H9 (cell line): ENCODE data around the gene PI4KB. TPM values are rescaled to one million over a fixed set of nuclear protein-coding genes. Genes with fewer than 3 reads are reported as not detected.

Experiments used
- DNase-seq: peaks from one replicate; pipeline ENCODE4 v3.0.0-alpha.2; 2017
- H2AFZ ChIP-seq: one replicate; pipeline ENCODE4 v1.6.1; 2013; ENCODE audit warnings: mild to moderate bottlenecking, low read length, control low read depth, moderate library complexity
- H2AK5ac ChIP-seq: 2 replicates; pipeline ENCODE4 v1.6.1; 2013; ENCODE audit warnings: low read length, control low read depth, mixed read lengths; ENCODE audit not compliant: insufficient read length
- H2BK120ac ChIP-seq: one replicate; pipeline ENCODE4 v1.6.1; 2013; ENCODE audit warnings: low read depth, mild to moderate bottlenecking, low read length, control low read depth, inconsistent platforms; ENCODE audit not compliant: poor library complexity, severe bottlenecking
- H2BK12ac ChIP-seq: 2 replicates; pipeline ENCODE4 v1.6.1; 2013; ENCODE audit warnings: low read length, control low read depth, mixed read lengths, low read depth; ENCODE audit not compliant: insufficient read length
- H2BK15ac ChIP-seq: 2 replicates; pipeline ENCODE4 v1.6.1; 2013; ENCODE audit warnings: low read depth, low read length, control low read depth
- H2BK20ac ChIP-seq: one replicate; pipeline ENCODE4 v1.6.1; 2013; ENCODE audit warnings: low read depth, mild to moderate bottlenecking, low read length, control low read depth, inconsistent platforms; ENCODE audit not compliant: poor library complexity, severe bottlenecking
- H2BK5ac ChIP-seq: 2 replicates; pipeline ENCODE4 v1.6.1; 2013; ENCODE audit warnings: low read length, control low read depth, mixed read lengths; ENCODE audit not compliant: insufficient read length
- H3K14ac ChIP-seq: 2 replicates; pipeline ENCODE4 v1.6.1; 2013; ENCODE audit warnings: low read length, control low read depth; ENCODE audit not compliant: insufficient read depth
- H3K18ac ChIP-seq: 2 replicates; pipeline ENCODE4 v1.6.1; 2013; ENCODE audit warnings: low read depth, mild to moderate bottlenecking, mixed read lengths, low read length, control low read depth; ENCODE audit not compliant: insufficient read length
- H3K23ac ChIP-seq: 2 replicates; pipeline ENCODE4 v1.6.1; 2013; ENCODE audit warnings: low read length, control low read depth, mixed read lengths, low read depth; ENCODE audit not compliant: insufficient read length
- H3K23me2 ChIP-seq: 2 replicates; pipeline ENCODE4 v1.6.1; 2013; ENCODE audit warnings: low read depth, mild to moderate bottlenecking, mixed read lengths, low read length, control low read depth; ENCODE audit not compliant: insufficient read length, poor library complexity, severe bottlenecking
- H3K27ac ChIP-seq: 2 replicates; pipeline ENCODE4 v1.5.1; 2013; ENCODE audit warnings: low read length, control low read depth, mixed read lengths, low read depth; ENCODE audit not compliant: insufficient read length
- H3K27me3 ChIP-seq: 2 replicates; pipeline ENCODE4 v1.6.1; 2013; ENCODE audit warnings: low read length, control low read depth, inconsistent platforms; ENCODE audit not compliant: insufficient read depth
- H3K4ac ChIP-seq: 2 replicates; pipeline ENCODE4 v1.6.1; 2013; ENCODE audit warnings: low read depth, mild to moderate bottlenecking, control low read depth, inconsistent platforms, low read length, moderate library complexity
- H3K4me1 ChIP-seq: 2 replicates; pipeline ENCODE4 v1.6.1; 2013; ENCODE audit warnings: low read length, control low read depth, inconsistent platforms; ENCODE audit not compliant: insufficient read depth
- H3K4me2 ChIP-seq: 2 replicates; pipeline ENCODE4 v1.6.1; 2013; ENCODE audit warnings: low read length, control low read depth, mixed read lengths; ENCODE audit not compliant: insufficient read length, insufficient read depth
- H3K56ac ChIP-seq: 2 replicates; pipeline ENCODE4 v1.6.1; 2013; ENCODE audit warnings: low read depth, mild to moderate bottlenecking, mixed read lengths, low read length, control low read depth; ENCODE audit not compliant: insufficient read length
- H3K79me1 ChIP-seq: 2 replicates; pipeline ENCODE4 v1.6.1; 2013; ENCODE audit warnings: low read depth, mild to moderate bottlenecking, moderate library complexity, low read length, control low read depth, inconsistent platforms; ENCODE audit not compliant: insufficient read depth, poor library complexity, severe bottlenecking
- H3K79me2 ChIP-seq: 2 replicates; pipeline ENCODE4 v1.6.1; 2013; ENCODE audit warnings: low read length, control low read depth, inconsistent platforms; ENCODE audit not compliant: insufficient read depth
- H3K9ac ChIP-seq: 2 replicates; pipeline ENCODE4 v1.6.1; 2013; ENCODE audit warnings: low read length, control low read depth, mixed read lengths; ENCODE audit not compliant: insufficient read length; ENCODE audit errors: extremely low read depth
- H3K9me3 ChIP-seq: one replicate; pipeline ENCODE4 v1.6.1; 2013; ENCODE audit warnings: low read depth, low read length, inconsistent platforms; ENCODE audit not compliant: control insufficient read depth
- H3T11ph ChIP-seq: one replicate; pipeline ENCODE4 v1.6.1; 2013; ENCODE audit warnings: mild to moderate bottlenecking, low read length, control low read depth, inconsistent platforms
- H4K20me1 ChIP-seq: one replicate; pipeline ENCODE4 v1.6.1; 2013; ENCODE audit not compliant: control insufficient read depth, insufficient read length, insufficient read depth
- H4K5ac ChIP-seq: 2 replicates; pipeline ENCODE4 v1.6.1; 2013; ENCODE audit warnings: low read depth, mild to moderate bottlenecking, mixed read lengths, low read length, control low read depth; ENCODE audit not compliant: insufficient read length
- H4K8ac ChIP-seq: replicated peaks from 2 replicates; pipeline ENCODE4 v1.6.1; 2013; ENCODE audit warnings: low read length, control low read depth, mixed read lengths, low read depth; ENCODE audit not compliant: insufficient read length
- H4K91ac ChIP-seq: 2 replicates; pipeline ENCODE4 v1.6.1; 2013; ENCODE audit warnings: low read depth, mild to moderate bottlenecking, moderate library complexity, mixed read lengths, low read length, control low read depth; ENCODE audit not compliant: insufficient read length
- H3K27ac Mint-ChIP-seq, 3 experiments: 2 replicates in 2 of 3; 3 replicates in 1 of 3; pipeline ENCODE4 v1.8.0; 2020 to 2021; ENCODE audit warnings: mixed read lengths in 3 of 3, mild to moderate bottlenecking in 1 of 3, moderate library complexity in 1 of 3
- H3K27me3 Mint-ChIP-seq: 2 replicates; pipeline ENCODE4 v1.8.0; 2021; ENCODE audit warnings: low read depth, mild to moderate bottlenecking, moderate library complexity, mixed read lengths
- H3K36me3 Mint-ChIP-seq, 3 experiments: 2 replicates in 2 of 3; 3 replicates in 1 of 3; pipeline ENCODE4 v1.8.0; 2020 to 2021; ENCODE audit warnings: low read depth in 3 of 3, mixed read lengths in 3 of 3; ENCODE audit not compliant: insufficient read depth in 1 of 3
- H3K4me1 Mint-ChIP-seq, 2 experiments: 2 replicates each; pipeline ENCODE4 v1.8.0; 2020; ENCODE audit warnings: mixed read lengths in 2 of 2
- H3K4me3 Mint-ChIP-seq, 2 experiments: 2 replicates in 1 of 2; 3 replicates in 1 of 2; pipeline ENCODE4 v1.8.0; 2020 to 2021; ENCODE audit warnings: mild to moderate bottlenecking in 2 of 2, mixed read lengths in 2 of 2, moderate library complexity in 1 of 2
- H3K9me3 Mint-ChIP-seq, 2 experiments: 2 replicates in 1 of 2; 3 replicates in 1 of 2; pipeline ENCODE4 v1.8.0; 2020; ENCODE audit warnings: mild to moderate bottlenecking in 2 of 2, mixed read lengths in 2 of 2, moderate library complexity in 1 of 2
- CTCF ChIP-seq: fragments of 200-600 bp; sonication (generic); conservative IDR thresholded peaks from 3 replicates; pipeline ENCODE4 v1.8.0; 2021; ENCODE audit warnings: antibody characterized with exemption, mild to moderate bottlenecking
- WGBS: extraction: QIAGEN DNeasy Blood & Tissue Kit; methylation state at CpG from one replicate; pipeline ENCODE4 v1.1.7; 2013; ENCODE audit warnings: missing lambda C conversion rate, low lambda C conversion rate, mixed read lengths; ENCODE audit not compliant: insufficient read length; ENCODE audit errors: extremely low coverage; 5-methylcytosine and 5-hydroxymethylcytosine counted together
- total RNA-seq: library from RNA; stranded (reverse); gene quantifications from 2 replicates; pipeline ENCODE4 v1.2.1, GENCODE V29; 2021

Gene PI4KB
- total RNA-seq, 1 experiment from 2014 or later = 39.1 TPM

- no peak overlapping the region for H4K5ac ChIP-seq
- H2BK120ac ChIP-seq = no peak overlapping the region
- no peaks in the 10 kb centered on the region for H3K79me2 ChIP-seq
- no peak overlapping the region for H2BK5ac ChIP-seq
- H4K8ac ChIP-seq = no peak overlapping the region
- no peak overlapping the region for H3K14ac ChIP-seq
- H3K36me3 Mint-ChIP-seq = peaks cover 8 to 42% (median 20%) of the 10 kb centered on the region in 3 experiments; a peak in 6 of 7 replicates
- no peaks in the 10 kb centered on the region for H3K9me3 Mint-ChIP-seq
- peaks cover 15% of the 10 kb centered on the region in 2 experiments for H3K4me1 Mint-ChIP-seq
- no CpG with 5 or more reads among the region's 7 CpGs for WGBS
- no peak overlapping the region for H4K91ac ChIP-seq
- no peak overlapping the region for H3K4me2 ChIP-seq
- no peak overlapping the region for H2AFZ ChIP-seq
- no peak overlapping the region for H2BK20ac ChIP-seq
- H3K56ac ChIP-seq = no peak overlapping the region
- TF ChIP-seq CTCF = no peak
- no peaks in the 10 kb centered on the region for H3K27me3 ChIP-seq
- no peaks in the 10 kb centered on the region; the same call in 1 of the 2 replicates for H3K4me1 ChIP-seq
- no peak overlapping the region for H3T11ph ChIP-seq
- no peak overlapping the region for H2AK5ac ChIP-seq
- DNase-seq = no peak
- no peak overlapping the region for H3K27ac ChIP-seq
- no peaks in the 10 kb centered on the region for H3K27me3 Mint-ChIP-seq
- H4K20me1 ChIP-seq = no peaks in the 10 kb centered on the region
- no peak overlapping the region for H3K23ac ChIP-seq
- H3K79me1 ChIP-seq = no peaks in the 10 kb centered on the region
- H3K4ac ChIP-seq = no peak overlapping the region
- H3K9ac ChIP-seq = no peak overlapping the region
- no peak overlapping the region for H2BK15ac ChIP-seq
- H2BK12ac ChIP-seq = no peak overlapping the region
- peaks cover 13% of the 10 kb centered on the region for H3K23me2 ChIP-seq
- H3K27ac Mint-ChIP-seq = no peak overlapping the region
- no peaks in the 10 kb centered on the region for H3K9me3 ChIP-seq
- H3K4me3 Mint-ChIP-seq = peak overlapping the region in 1 of 2 experiments; percentile 88; a peak in 2 of 5 replicates
- H3K18ac ChIP-seq = no peak overlapping the region
Measured at GRCh38 chr1:151325231-151325630, 2.0 kb downstream of the PI4KB start.
